Jurkat, Clone E6-1 (cell line): ENCODE measurements around the gene PCGF6. TPM values are rescaled to one million over a fixed set of nuclear protein-coding genes. Genes with fewer than 3 reads are reported as not detected.
"Not testable (repeated sequence)": the region's sequence is repeated elsewhere in the genome, so short reads cannot be mapped to it uniquely, and the experiment has no call there.

Experiments
- DNase-seq: peaks from one replicate; pipeline ENCODE4 v3.0.0-alpha.2; 2011; ENCODE audit warnings: low read depth, low spot score
- H3K4me3 ChIP-seq: 2 replicates; pipeline ENCODE4 v1.5.1; 2011; ENCODE audit warnings: mild to moderate bottlenecking, low read length, control low read depth, moderate library complexity
- polyA plus RNA-seq: library from polyadenylated mRNA; unstranded; fragments of >200 nt; gene quantifications from one replicate; pipeline ENCODE4 v1.2.1, GENCODE V29; 2012; ENCODE audit warnings: missing spikeins; ENCODE audit not compliant: insufficient read length, insufficient read depth

PCGF6 gene
- 13.2 TPM for polyA plus RNA-seq

DNA sequence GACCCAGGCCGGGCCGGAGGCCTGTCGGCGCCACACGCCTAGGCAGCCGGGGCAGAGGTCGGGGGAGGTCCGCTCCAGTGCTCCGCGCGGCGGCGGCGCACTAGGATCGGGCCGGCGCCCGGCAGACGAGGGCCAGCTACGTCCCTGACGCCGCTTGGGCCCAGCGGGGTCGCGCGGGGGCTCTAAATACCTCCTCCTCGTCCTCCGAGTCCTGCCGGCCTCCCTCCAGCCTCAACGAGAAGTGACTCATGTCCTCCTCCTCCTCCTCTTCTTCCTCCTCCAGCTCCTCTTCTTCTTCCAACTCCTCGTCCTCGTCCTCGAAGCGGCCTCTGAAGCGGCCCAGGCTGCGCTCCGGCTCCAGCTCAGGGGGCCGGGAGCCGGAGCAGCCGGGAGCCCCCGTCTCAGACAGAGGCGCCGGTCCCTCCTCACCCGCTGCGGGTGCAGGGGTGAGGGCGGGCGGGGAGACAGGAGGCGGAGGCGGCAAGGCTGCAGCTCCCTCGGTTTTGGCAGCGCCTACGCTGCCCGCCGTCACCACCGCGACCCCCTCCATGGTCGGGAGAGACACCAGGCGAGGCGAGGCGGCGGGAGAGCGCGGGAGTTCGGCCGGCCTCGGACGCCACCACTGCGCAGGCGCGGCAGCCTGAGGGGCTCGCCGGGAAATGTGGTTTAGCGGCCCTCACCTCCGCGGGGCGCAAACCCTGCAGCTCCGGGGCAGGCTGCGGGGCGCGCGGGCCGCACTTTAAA is at the start of gene PCGF6:
PCGF6 (minus strand) TSS at position 624 of the 744 bp plus-strand sequence; CDS start at position 550, 74 bp downstream.
- DNase-seq = peak; percentile 41
- H3K4me3 ChIP-seq = peak within 1 kb of the TSS; percentile 75

DNA sequence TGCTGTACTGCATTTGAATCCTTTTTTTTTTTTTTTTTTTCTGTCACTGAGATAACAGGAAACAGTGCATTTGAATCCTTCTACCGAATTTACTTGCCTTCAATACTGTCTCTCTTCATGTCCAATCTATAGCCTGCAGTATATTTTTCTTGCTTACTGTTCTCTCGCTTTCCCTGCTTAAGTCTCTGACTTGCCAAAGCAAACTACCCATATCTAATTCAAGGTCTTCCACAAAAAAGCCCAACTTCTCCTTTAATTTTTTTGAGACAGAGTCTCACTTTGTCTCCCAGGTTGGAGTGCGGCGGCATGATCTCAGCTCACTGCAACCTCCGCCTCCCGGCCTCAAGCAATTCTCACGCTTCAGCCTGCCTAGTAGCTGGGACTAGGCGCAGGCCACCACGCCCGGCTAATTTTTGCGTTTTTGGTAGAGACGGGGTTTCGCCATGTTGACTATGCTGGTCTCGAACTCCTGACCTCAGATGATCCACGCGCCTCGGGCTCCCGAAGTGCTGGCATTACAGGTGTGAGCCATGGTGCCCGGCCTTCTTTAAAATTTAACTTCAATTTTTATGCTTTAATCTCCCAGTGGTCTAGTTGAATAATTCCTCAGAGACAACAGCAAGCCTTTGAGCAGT is 46.4 kb upstream of the PCGF6 start:
- DNase-seq = no peak
- H3K4me3 ChIP-seq = peak overlapping the region; percentile 97

- no peak for DNase-seq
- H3K4me3 ChIP-seq = peak overlapping the region; percentile 97
These were observed 45.8 kb upstream of the PCGF6 start for GRCh38 chr10:103396789-103397087.

- H3K4me3 ChIP-seq = peak within 1 kb of the TSS; percentile 97
- peak; percentile 94 for DNase-seq
These were observed 45.3 kb upstream of the PCGF6 start, which contains the start of the genes ATP5MK and PDCD11 for GRCh38 chr10:103396067-103396788. Gene ATP5MK, minus strand, starts transcription at chr10:103396475. Its CDS starts 4,018 bp downstream, at chr10:103392457. Gene PDCD11, plus strand, starts transcription at chr10:103396626. Its CDS starts 1,801 bp downstream, at chr10:103398427.

DNA sequence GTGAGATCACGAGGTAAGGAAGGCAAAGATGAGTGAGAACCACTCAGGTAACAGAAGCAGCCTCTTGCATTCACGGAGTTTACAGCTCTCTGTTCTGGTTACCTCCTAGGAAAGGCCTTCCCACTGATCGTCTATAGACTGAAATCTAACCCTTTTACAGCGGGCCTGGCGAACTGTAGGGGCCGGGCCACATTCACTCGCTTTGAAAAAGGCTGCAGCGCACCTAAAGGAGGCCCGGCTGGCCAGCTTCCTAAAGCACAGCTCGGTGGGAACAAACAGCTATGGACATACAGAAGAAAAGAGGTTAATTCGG is 44.8 kb upstream of the PCGF6 start:
- DNase-seq = no peak
- H3K4me3 ChIP-seq = peak overlapping the region; percentile 97

- no peak overlapping the region for H3K4me3 ChIP-seq
- no peak for DNase-seq
These were observed 43.2 kb upstream of the PCGF6 start for GRCh38 chr10:103394180-103394579.

- no peak for DNase-seq
- H3K4me3 ChIP-seq = no peak overlapping the region
These were observed 31.8 kb upstream of the PCGF6 start for GRCh38 chr10:103382769-103383168.

DNA sequence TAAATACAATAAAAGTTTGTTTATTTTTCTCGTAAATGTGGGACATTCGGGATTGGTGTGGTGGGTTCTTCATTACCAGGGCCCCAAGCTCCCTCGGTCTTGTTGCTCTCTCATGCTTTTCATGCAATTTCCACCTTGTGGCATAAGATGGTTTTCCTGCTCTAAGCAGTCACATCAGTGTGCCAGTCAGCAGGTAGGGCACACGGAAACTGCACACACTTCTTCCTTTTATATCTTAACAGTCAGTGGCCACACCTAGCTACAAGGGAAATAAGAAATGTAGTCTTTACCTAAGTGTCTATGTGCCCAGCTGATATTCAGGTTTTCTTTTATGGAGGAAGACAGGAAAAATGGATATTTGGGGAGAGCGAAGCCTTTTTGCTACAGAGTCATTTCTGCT is 23.3 kb upstream of the PCGF6 start:
- no peak overlapping the region for H3K4me3 ChIP-seq
- no peak for DNase-seq

DNA sequence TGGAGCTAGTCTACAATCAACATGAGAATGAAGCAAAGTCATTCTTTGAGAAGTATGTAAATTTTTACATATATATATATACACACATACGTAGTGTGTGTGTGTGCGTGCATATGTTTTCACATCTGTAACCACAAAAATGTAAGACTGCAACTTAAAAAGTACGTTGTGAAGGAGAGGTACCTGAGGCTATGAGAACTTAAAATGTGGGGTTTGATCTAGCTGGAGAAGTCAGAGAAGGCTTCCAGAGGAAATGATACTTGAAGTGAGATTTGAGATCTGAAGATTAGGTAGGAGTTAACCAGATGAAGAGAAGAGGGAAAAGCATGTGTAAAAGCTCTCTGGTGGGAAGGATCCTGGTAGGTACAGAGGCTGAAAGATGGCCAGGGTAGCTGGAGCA is 22.6 kb upstream of the PCGF6 start:
- H3K4me3 ChIP-seq = no peak overlapping the region
- peak; percentile 53 for DNase-seq

DNA sequence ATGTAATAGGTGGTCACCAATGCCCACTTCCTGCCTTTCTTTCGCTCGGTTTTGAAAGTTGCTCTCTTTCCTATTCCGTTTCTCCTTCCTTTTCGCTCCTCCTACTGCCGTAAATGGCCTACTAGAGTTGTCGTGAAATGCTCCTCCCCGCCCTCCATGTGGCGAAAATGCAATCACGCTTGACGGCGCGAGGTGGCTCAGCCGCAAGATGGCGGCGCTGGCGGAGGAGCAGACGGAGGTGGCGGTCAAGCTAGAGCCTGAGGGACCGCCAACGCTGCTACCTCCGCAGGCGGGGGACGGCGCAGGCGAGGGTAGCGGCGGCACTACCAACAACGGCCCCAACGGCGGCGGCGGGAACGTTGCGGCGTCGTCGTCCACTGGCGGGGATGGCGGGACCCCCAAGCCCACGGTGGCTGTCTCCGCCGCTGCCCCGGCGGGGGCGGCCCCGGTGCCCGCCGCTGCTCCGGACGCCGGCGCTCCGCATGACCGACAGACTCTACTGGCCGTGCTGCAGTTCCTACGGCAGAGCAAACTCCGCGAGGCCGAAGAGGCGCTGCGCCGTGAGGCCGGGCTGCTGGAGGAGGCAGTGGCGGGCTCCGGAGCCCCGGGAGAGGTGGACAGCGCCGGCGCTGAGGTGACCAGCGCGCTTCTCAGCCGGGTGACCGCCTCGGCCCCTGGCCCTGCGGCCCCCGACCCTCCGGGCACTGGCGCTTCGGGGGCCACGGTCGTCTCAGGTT is 17.0 kb upstream of the PCGF6 start, which contains the start of gene TAF5:
TAF5 (plus strand) TSS at position 195 of the 737 bp plus-strand sequence; CDS start at position 209, 14 bp downstream.
- DNase-seq = peak; percentile 97
- H3K4me3 ChIP-seq = peak within 1 kb of the TSS; percentile 70

- no peak for DNase-seq
- H3K4me3 ChIP-seq = peak overlapping the region; percentile 70
These were observed 16.4 kb upstream of the PCGF6 start for GRCh38 chr10:103367379-103367781.

DNA sequence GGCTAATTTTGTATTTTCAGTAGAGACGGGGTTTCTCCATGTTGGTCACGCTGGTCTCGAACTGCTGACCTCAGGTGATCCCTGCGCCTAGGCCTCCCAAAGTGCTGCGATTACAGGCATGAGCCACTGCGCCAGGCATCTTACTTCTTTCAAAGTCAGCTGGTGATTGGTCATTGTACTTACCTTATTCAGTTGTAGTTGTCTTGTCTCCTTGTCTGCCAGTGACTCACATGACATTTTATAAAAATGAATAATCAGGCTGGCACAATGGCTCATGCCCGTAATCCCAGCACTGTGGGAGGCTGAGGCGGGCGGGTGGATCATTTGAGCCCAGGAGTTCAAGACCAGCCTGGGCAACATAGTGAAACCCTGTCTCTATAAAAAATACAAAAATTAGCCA is 9.9 kb upstream of the PCGF6 start:
- not testable (repeated sequence) for H3K4me3 ChIP-seq, DNase-seq

DNA sequence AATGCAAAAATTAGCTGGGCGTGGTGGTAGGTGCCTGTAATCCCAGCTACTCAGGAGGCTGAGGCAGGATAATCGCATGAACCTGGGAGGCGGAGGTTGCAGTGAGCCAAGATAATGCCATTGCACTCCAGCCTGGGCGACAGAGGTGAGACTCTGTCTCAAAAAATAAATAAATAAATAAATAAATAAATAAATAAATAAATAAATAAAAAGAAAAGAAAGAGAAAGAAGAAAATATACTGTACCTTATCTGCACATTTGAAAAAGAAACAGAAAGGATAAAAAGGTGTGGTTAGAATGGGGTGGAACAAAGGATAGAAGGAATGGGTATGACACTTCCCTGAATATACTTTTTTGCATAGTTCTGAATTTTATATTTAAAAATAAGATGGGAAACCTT is 8.6 kb upstream of the PCGF6 start:
- not testable (repeated sequence) for DNase-seq, H3K4me3 ChIP-seq

- DNase-seq = no peak
- H3K4me3 ChIP-seq = no peak overlapping the region
These were observed 5.1 kb upstream of the PCGF6 start for GRCh38 chr10:103355906-103356599.

DNA sequence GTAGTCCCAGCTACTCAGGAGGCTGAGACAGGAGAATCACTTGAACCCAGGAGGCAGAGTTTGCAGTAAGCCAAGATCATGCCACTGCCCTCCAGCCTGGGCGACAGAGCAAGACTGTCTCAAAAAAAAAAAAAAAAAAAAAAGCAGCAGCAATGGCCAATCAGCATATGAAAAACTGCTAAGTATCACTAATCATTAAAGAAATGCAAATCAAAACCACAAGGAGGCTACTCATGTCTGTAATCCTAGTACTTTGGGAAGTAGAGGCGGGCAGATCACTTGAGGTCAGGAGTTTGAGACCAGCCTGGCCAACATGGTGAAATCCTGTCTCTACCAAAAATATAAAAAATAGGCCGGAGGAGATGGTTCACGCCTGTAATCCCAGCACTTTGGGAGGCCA is 3.6 kb upstream of the PCGF6 start:
- H3K4me3 ChIP-seq, DNase-seq: not testable (repeated sequence)

DNA sequence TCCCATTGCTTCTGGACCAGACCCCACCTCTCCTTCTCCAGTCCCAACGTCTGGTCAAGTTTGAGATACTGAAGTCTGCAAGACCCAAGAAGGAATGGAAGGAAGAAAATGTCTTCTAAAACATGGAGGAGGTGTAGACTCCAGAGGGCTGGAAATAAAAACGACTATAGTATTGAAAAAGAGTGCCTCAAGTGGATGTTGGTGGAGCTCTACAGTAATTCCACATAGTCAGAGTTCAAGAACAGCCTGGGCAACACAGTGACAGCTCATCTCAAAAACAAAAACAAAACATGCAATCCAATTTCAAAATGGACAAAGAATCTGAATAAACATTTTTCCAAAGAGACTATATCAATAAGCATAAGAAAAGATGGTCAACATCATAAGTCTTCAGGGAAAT is 2.3 kb upstream of the PCGF6 start:
- no peak for DNase-seq

GRCh38 chr10:103350175-103350516 is 794 bp downstream of the PCGF6 start:
- no peak for DNase-seq
- H3K4me3 ChIP-seq = peak overlapping the region; percentile 75

More for the DNA sequence above, 2.3 kb upstream of the PCGF6 start:
- H3K4me3 ChIP-seq = no peak overlapping the region

- no peak for DNase-seq
- H3K4me3 ChIP-seq = no peak overlapping the region
These were observed 14.6 kb downstream of the PCGF6 start for GRCh38 chr10:103336370-103336769.

DNA sequence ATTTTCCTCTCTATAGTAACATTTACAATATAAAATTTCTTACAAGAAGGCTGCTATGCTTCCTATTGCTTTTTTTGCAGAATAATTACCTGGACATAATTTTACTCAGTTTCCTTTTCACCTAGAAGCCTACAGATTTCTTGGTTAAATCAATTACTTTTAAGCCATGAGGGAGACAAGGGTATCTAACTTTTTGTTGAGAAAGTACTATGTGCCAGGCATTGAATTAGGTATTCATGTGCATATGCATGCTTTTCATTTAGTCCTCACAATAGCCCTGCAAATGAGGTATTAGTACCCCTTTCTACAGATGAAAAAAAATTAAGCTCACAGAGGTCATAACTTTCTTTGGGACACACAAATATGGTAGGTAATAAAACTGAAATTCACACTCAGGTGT is 16.4 kb downstream of the PCGF6 start:
- H3K4me3 ChIP-seq = no peak overlapping the region
- DNase-seq = no peak
